Neural cell (in vitro differentiated cells): ENCODE results near the gene TRPM3. TPM values are rescaled to one million over a fixed set of nuclear protein-coding genes. Genes with fewer than 3 reads are reported as not detected.

Experiments used
- H2AFZ ChIP-seq: fragments of 200-600, 300-800 bp; sonication (generic), shearing (Covaris generic); 2 replicates; pipeline ENCODE4 v1.6.0; 2014; ENCODE audit warnings: low read depth, mild to moderate bottlenecking, antibody characterized with exemption, low read length, moderate library complexity
- H3F3A ChIP-seq: fragments of 200-600 bp; shearing (Covaris generic); 2 replicates; pipeline ENCODE4 v1.6.1; 2016; ENCODE audit warnings: mild to moderate bottlenecking, moderate library complexity, mixed read lengths, antibody characterized with exemption, low read length; ENCODE audit not compliant: insufficient read depth, poor library complexity, severe bottlenecking
- H3K27ac ChIP-seq: fragments of 200-600, 300-800 bp; sonication (generic), shearing (Covaris generic); 2 replicates; pipeline ENCODE4 v1.5.1; 2014; ENCODE audit warnings: mild to moderate bottlenecking, low read length, moderate library complexity
- H3K27me3 ChIP-seq: fragments of 300-800, 200-600 bp; sonication (generic), shearing (Covaris generic); 2 replicates; pipeline ENCODE4 v1.6.0; 2014; ENCODE audit warnings: mild to moderate bottlenecking, low read depth, low read length, moderate library complexity; ENCODE audit not compliant: insufficient read depth
- H3K36me3 ChIP-seq: fragments of 300-800, 200-600 bp; sonication (generic), shearing (Covaris generic); 2 replicates; pipeline ENCODE4 v1.5.1; 2014; ENCODE audit warnings: mild to moderate bottlenecking, antibody characterized with exemption, low read length, moderate library complexity; ENCODE audit not compliant: insufficient read depth
- H3K4me2 ChIP-seq: fragments of 300-800, 200-600 bp; sonication (generic), shearing (Covaris generic); 2 replicates; pipeline ENCODE4 v1.6.0; 2014; ENCODE audit warnings: mild to moderate bottlenecking, low read length
- H3K4me3 ChIP-seq: fragments of 300-800, 200-600 bp; sonication (generic), shearing (Covaris generic); 2 replicates; pipeline ENCODE4 v1.5.1; 2014; ENCODE audit warnings: mild to moderate bottlenecking, low read length, moderate library complexity
- H3K79me2 ChIP-seq: fragments of 200-600 bp; shearing (Covaris generic); replicated peaks from 2 replicates; pipeline ENCODE4 v1.6.0; 2014; ENCODE audit warnings: mild to moderate bottlenecking, low read length, moderate library complexity; ENCODE audit not compliant: insufficient read depth
- H3K9ac ChIP-seq: fragments of 300-800, 200-600 bp; sonication (generic), shearing (Covaris generic); 2 replicates; pipeline ENCODE4 v1.6.1; 2016; ENCODE audit warnings: mild to moderate bottlenecking, low read length, mixed read lengths
- H3K9me2 ChIP-seq: fragments of 200-600 bp; shearing (Covaris generic); 2 replicates; pipeline ENCODE4 v1.6.1; 2016; ENCODE audit warnings: mild to moderate bottlenecking, low read length, mixed read lengths; ENCODE audit not compliant: insufficient read depth
- H3K9me3 ChIP-seq: fragments of 200-600, 300-800 bp; sonication (generic), shearing (Covaris generic); 2 replicates; pipeline ENCODE4 v1.6.1; 2016; ENCODE audit warnings: mild to moderate bottlenecking, mixed run types, low read length, moderate library complexity, mixed read lengths
- H4K20me1 ChIP-seq: fragments of 200-600 bp; shearing (Covaris generic); 2 replicates; pipeline ENCODE4 v1.6.1; 2016; ENCODE audit warnings: mild to moderate bottlenecking, mixed run types; ENCODE audit not compliant: insufficient read depth
- EP300 ChIP-seq: fragments of 450-650 bp; conservative IDR thresholded peaks from 2 replicates; pipeline ENCODE4 v1.6.1; 2014; ENCODE audit warnings: antibody characterized with exemption, mild to moderate bottlenecking, moderate library complexity; ENCODE audit not compliant: poor library complexity, severe bottlenecking
- EZH2 ChIP-seq: fragments of 200-600, 300-800 bp; shearing (Covaris generic), sonication (generic); IDR thresholded peaks from 2 replicates; pipeline ENCODE4 v1.6.1; 2014; ENCODE audit warnings: antibody characterized with exemption, low read length, borderline replicate concordance, mild to moderate bottlenecking; ENCODE audit not compliant: insufficient read depth, poor library complexity, severe bottlenecking
- MXI1 ChIP-seq: fragments of 450-650 bp; conservative IDR thresholded peaks from 2 replicates; pipeline ENCODE4 v1.6.1; 2014; ENCODE audit warnings: antibody characterized with exemption, mild to moderate bottlenecking; ENCODE audit not compliant: poor library complexity, severe bottlenecking
- POLR2AphosphoS5 ChIP-seq: IDR thresholded peaks from 2 replicates; pipeline ENCODE4 v1.6.1; 2012
- RAD21 ChIP-seq: fragments of 450-650 bp; conservative IDR thresholded peaks from 2 replicates; pipeline ENCODE4 v1.6.1; 2014; ENCODE audit warnings: antibody characterized with exemption, mild to moderate bottlenecking, moderate library complexity
- SMC3 ChIP-seq: fragments of 450-650 bp; conservative IDR thresholded peaks from 2 replicates; pipeline ENCODE4 v1.6.1; 2014; ENCODE audit warnings: antibody characterized with exemption, mild to moderate bottlenecking, moderate library complexity; ENCODE audit not compliant: poor library complexity
- TAF1 ChIP-seq: IDR thresholded peaks from 2 replicates; pipeline ENCODE4 v1.6.1; 2012; ENCODE audit warnings: low read depth
- polyA plus RNA-seq: library from polyadenylated mRNA; depleted of rRNA; stranded (reverse); fragments of >200 nt; gene quantifications from 2 replicates; pipeline ENCODE4 v1.2.3, GENCODE V29; 2014
- TF ChIP-seq, protein P1 (sequence below): fragments of 450-650 bp; IDR thresholded peaks from 2 replicates; pipeline ENCODE4 v1.5.1; 2014; ENCODE audit warnings: antibody characterized with exemption, mild to moderate bottlenecking, moderate library complexity; ENCODE audit not compliant: poor library complexity, severe bottlenecking
- TF ChIP-seq, protein P2 (sequence below): IDR thresholded peaks from 2 replicates; pipeline ENCODE4 v1.6.1; 2012; ENCODE audit warnings: borderline replicate concordance

Gene TRPM3
- polyA plus RNA-seq, 1 donor from 2014 or later, result 1.3 TPM

DNA sequence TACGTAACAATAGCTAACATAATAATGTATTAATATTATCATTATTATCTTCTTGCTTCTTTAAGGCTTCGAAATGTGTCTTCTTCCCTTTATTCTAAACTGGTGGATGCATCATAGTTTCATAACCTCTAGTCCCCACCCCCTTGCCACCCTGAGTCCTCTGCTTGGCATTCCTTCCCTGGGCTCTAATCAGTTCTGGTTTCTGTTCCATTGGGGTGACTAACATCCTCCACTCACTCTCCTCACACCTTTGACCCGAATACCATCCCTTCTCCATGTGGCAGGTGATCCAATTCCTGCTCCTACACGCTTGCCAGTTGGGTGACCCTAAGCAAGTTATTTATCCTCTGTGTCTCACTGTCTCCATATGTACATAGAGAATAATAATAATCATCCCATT lies 286.1 kb downstream of the TRPM3 start:
- H3K79me2 ChIP-seq, result no peaks in the 10 kb centered on the region
- H3K9me3 ChIP-seq, result no peaks in the 10 kb centered on the region
- H3K36me3 ChIP-seq, result no peaks in the 10 kb centered on the region
- H3F3A ChIP-seq, result no peaks in the 10 kb centered on the region
- no peaks in the 10 kb centered on the region for H3K27me3 ChIP-seq
- no peak overlapping the region for H3K27ac ChIP-seq
- TF ChIP-seq, protein P1, sequence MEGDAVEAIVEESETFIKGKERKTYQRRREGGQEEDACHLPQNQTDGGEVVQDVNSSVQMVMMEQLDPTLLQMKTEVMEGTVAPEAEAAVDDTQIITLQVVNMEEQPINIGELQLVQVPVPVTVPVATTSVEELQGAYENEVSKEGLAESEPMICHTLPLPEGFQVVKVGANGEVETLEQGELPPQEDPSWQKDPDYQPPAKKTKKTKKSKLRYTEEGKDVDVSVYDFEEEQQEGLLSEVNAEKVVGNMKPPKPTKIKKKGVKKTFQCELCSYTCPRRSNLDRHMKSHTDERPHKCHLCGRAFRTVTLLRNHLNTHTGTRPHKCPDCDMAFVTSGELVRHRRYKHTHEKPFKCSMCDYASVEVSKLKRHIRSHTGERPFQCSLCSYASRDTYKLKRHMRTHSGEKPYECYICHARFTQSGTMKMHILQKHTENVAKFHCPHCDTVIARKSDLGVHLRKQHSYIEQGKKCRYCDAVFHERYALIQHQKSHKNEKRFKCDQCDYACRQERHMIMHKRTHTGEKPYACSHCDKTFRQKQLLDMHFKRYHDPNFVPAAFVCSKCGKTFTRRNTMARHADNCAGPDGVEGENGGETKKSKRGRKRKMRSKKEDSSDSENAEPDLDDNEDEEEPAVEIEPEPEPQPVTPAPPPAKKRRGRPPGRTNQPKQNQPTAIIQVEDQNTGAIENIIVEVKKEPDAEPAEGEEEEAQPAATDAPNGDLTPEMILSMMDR, result no peak
- TF ChIP-seq TAF1, result no peak
- no peak for TF ChIP-seq EZH2
- no peak for TF ChIP-seq EP300
- TF ChIP-seq RAD21, result no peak
- no peak overlapping the region for H3K4me3 ChIP-seq
- H3K4me2 ChIP-seq, result no peak overlapping the region
- no peak overlapping the region for H2AFZ ChIP-seq
- no peaks in the 10 kb centered on the region for H4K20me1 ChIP-seq
- no peak overlapping the region for H3K9ac ChIP-seq
- H3K9me2 ChIP-seq, result no peaks in the 10 kb centered on the region

DNA sequence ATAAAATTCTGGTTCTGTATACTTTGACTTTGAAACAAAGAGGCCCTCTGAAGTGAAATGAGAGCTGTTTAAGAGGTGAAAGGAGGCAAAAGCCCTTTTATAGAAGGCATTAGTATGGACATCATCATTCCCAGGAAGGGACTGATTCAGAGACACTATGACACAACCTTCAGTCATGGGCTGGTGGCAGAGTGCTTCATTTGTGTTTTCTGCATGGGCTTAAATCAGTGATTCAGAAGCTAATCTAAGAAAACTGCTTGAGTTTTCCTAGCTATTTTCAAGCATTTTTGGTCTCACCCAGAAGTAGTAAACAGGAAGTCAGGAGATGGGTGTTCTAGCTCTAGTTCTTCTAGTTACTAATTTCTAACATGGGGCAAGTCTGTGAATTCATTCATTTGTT lies 288.9 kb downstream of the TRPM3 start:
- TF ChIP-seq EZH2 (no peak), MXI1 (no peak), EP300 (no peak), SMC3 (no peak), TAF1 (no peak), RAD21 (no peak), POLR2AphosphoS5 (no peak)
- TF ChIP-seq, protein P1, result no peak
- TF ChIP-seq, protein P2, sequence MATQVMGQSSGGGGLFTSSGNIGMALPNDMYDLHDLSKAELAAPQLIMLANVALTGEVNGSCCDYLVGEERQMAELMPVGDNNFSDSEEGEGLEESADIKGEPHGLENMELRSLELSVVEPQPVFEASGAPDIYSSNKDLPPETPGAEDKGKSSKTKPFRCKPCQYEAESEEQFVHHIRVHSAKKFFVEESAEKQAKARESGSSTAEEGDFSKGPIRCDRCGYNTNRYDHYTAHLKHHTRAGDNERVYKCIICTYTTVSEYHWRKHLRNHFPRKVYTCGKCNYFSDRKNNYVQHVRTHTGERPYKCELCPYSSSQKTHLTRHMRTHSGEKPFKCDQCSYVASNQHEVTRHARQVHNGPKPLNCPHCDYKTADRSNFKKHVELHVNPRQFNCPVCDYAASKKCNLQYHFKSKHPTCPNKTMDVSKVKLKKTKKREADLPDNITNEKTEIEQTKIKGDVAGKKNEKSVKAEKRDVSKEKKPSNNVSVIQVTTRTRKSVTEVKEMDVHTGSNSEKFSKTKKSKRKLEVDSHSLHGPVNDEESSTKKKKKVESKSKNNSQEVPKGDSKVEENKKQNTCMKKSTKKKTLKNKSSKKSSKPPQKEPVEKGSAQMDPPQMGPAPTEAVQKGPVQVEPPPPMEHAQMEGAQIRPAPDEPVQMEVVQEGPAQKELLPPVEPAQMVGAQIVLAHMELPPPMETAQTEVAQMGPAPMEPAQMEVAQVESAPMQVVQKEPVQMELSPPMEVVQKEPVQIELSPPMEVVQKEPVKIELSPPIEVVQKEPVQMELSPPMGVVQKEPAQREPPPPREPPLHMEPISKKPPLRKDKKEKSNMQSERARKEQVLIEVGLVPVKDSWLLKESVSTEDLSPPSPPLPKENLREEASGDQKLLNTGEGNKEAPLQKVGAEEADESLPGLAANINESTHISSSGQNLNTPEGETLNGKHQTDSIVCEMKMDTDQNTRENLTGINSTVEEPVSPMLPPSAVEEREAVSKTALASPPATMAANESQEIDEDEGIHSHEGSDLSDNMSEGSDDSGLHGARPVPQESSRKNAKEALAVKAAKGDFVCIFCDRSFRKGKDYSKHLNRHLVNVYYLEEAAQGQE, result no peak
- Histone ChIP-seq H3K79me2 (no peaks in the 10 kb centered on the region), H3K27me3 (no peaks in the 10 kb centered on the region), H3K36me3 (no peaks in the 10 kb centered on the region), H3K9ac (no peak overlapping the region), H3K9me3 (no peaks in the 10 kb centered on the region), H3K4me2 (no peak overlapping the region), H3K9me2 (no peaks in the 10 kb centered on the region), H2AFZ (no peak overlapping the region), H3K4me3 (no peak overlapping the region), H4K20me1 (no peaks in the 10 kb centered on the region), H3F3A (no peaks in the 10 kb centered on the region), H3K27ac (no peak overlapping the region)
